Central memory CD8-positive, alpha-beta T cell (primary cell): Measurements from ENCODE around the gene SEC14L1.

Source experiments
- ATAC-seq: fragments of 150-1000 bp; cut with Tn5 transposase; replicated peaks from 2 replicates; pipeline ENCODE4 v1.10.0; 2022; ENCODE audit warnings: mild to moderate bottlenecking, moderate FRiP score, moderate number of reproducible peaks; ENCODE audit not compliant: poor library complexity, severe bottlenecking; ENCODE audit errors: extremely low read depth
- DNase-seq, 2 donors: peaks; one replicate each; pipeline ENCODE4 v3.0.0; 2021; ENCODE audit warnings: low spot score in 2 of 2
- H3K27ac Mint-ChIP-seq: one replicate; pipeline ENCODE4 v1.8.0; 2022; ENCODE audit warnings: low read depth, mild to moderate bottlenecking, moderate library complexity, mixed read lengths
- H3K27me3 Mint-ChIP-seq: one replicate; pipeline ENCODE4 v1.8.0; 2022; ENCODE audit warnings: mixed read lengths
- H3K36me3 Mint-ChIP-seq: one replicate; pipeline ENCODE4 v1.8.0; 2022; ENCODE audit warnings: mild to moderate bottlenecking, moderate library complexity, mixed read lengths; ENCODE audit not compliant: insufficient read depth
- H3K4me1 Mint-ChIP-seq: one replicate; pipeline ENCODE4 v1.8.0; 2022; ENCODE audit warnings: mixed read lengths
- H3K4me3 Mint-ChIP-seq: one replicate; pipeline ENCODE4 v1.8.0; 2022; ENCODE audit warnings: mild to moderate bottlenecking, moderate library complexity, mixed read lengths
- H3K9me3 Mint-ChIP-seq: one replicate; pipeline ENCODE4 v1.8.0; 2022; ENCODE audit warnings: mixed read lengths

The SEC14L1 gene

GRCh38 chr17:77211681-77212080 is 70.9 kb downstream of the SEC14L1 start:
- no peaks in the 10 kb centered on the region for H3K9me3 Mint-ChIP-seq
- ATAC-seq (no peak), DNase-seq (no peak)
- no peaks in the 10 kb centered on the region for H3K4me1 Mint-ChIP-seq
- H3K4me3 Mint-ChIP-seq: no peak overlapping the region
- H3K36me3 Mint-ChIP-seq: peaks cover 52% of the 10 kb centered on the region
- H3K27me3 Mint-ChIP-seq: no peaks in the 10 kb centered on the region
- no peak overlapping the region for H3K27ac Mint-ChIP-seq

GRCh38 chr17:77212081-77212832 is 71.5 kb downstream of the SEC14L1 start:
- Mint-ChIP-seq H3K36me3 (peaks cover 47% of the 10 kb centered on the region), H3K4me3 (no peak overlapping the region), H3K27ac (no peak overlapping the region), H3K4me1 (no peaks in the 10 kb centered on the region), H3K9me3 (no peaks in the 10 kb centered on the region), H3K27me3 (no peaks in the 10 kb centered on the region)
- ATAC-seq: no peak
- no peak for DNase-seq

- H3K4me1 Mint-ChIP-seq: no peaks in the 10 kb centered on the region
- no peak overlapping the region for H3K27ac Mint-ChIP-seq
- DNase-seq (no peak), ATAC-seq (no peak)
- H3K27me3 Mint-ChIP-seq: no peaks in the 10 kb centered on the region
- H3K4me3 Mint-ChIP-seq: no peak overlapping the region
- no peaks in the 10 kb centered on the region for H3K9me3 Mint-ChIP-seq
- H3K36me3 Mint-ChIP-seq: peaks cover 47% of the 10 kb centered on the region
Observed at GRCh38 chr17:77212833-77213777, 72.3 kb downstream of the SEC14L1 start.

GRCh38 chr17:77213778-77214132 is 73.0 kb downstream of the SEC14L1 start:
- ATAC-seq (no peak), DNase-seq (no peak)
- H3K4me3 Mint-ChIP-seq: no peak overlapping the region
- no peaks in the 10 kb centered on the region for H3K4me1 Mint-ChIP-seq
- H3K27me3 Mint-ChIP-seq: no peaks in the 10 kb centered on the region
- H3K36me3 Mint-ChIP-seq: peaks cover 43% of the 10 kb centered on the region
- H3K9me3 Mint-ChIP-seq: no peaks in the 10 kb centered on the region
- no peak overlapping the region for H3K27ac Mint-ChIP-seq

- DNase-seq (no peak), ATAC-seq (no peak)
- Mint-ChIP-seq H3K4me3 (no peak overlapping the region), H3K27me3 (no peaks in the 10 kb centered on the region), H3K4me1 (no peaks in the 10 kb centered on the region), H3K36me3 (peaks cover 43% of the 10 kb centered on the region), H3K9me3 (no peaks in the 10 kb centered on the region), H3K27ac (no peak overlapping the region)
Observed at GRCh38 chr17:77214328-77214727, 73.6 kb downstream of the SEC14L1 start.

GRCh38 chr17:77214743-77215142 is 74.0 kb downstream of the SEC14L1 start:
- Mint-ChIP-seq H3K36me3 (peaks cover 40% of the 10 kb centered on the region), H3K4me1 (no peaks in the 10 kb centered on the region), H3K27me3 (no peaks in the 10 kb centered on the region), H3K27ac (no peak overlapping the region), H3K9me3 (no peaks in the 10 kb centered on the region), H3K4me3 (no peak overlapping the region)
- no peak for ATAC-seq
- no peak for DNase-seq

GRCh38 chr17:77215281-77215680 is 74.5 kb downstream of the SEC14L1 start:
- H3K4me3 Mint-ChIP-seq: no peak overlapping the region
- DNase-seq (no peak), ATAC-seq (no peak)
- no peaks in the 10 kb centered on the region for H3K27me3 Mint-ChIP-seq
- peaks cover 37% of the 10 kb centered on the region for H3K36me3 Mint-ChIP-seq
- no peak overlapping the region for H3K27ac Mint-ChIP-seq
- no peaks in the 10 kb centered on the region for H3K9me3 Mint-ChIP-seq
- no peaks in the 10 kb centered on the region for H3K4me1 Mint-ChIP-seq

GRCh38 chr17:77216486-77216885 is 75.7 kb downstream of the SEC14L1 start:
- no peak for ATAC-seq
- Mint-ChIP-seq H3K9me3 (no peaks in the 10 kb centered on the region), H3K27ac (no peak overlapping the region), H3K27me3 (no peaks in the 10 kb centered on the region), H3K4me1 (no peaks in the 10 kb centered on the region), H3K36me3 (peaks cover 26% of the 10 kb centered on the region), H3K4me3 (no peak overlapping the region)
- no peak for DNase-seq

GRCh38 chr17:77217123-77217522 is 76.4 kb downstream of the SEC14L1 start:
- no peak for DNase-seq
- H3K27ac Mint-ChIP-seq: no peak overlapping the region
- no peaks in the 10 kb centered on the region for H3K27me3 Mint-ChIP-seq
- H3K9me3 Mint-ChIP-seq: no peaks in the 10 kb centered on the region
- H3K4me3 Mint-ChIP-seq: no peak overlapping the region
- peaks cover 20% of the 10 kb centered on the region for H3K36me3 Mint-ChIP-seq
- H3K4me1 Mint-ChIP-seq: no peaks in the 10 kb centered on the region
- ATAC-seq: no peak

GRCh38 chr17:77217566-77217965 is 76.8 kb downstream of the SEC14L1 start:
- no peak overlapping the region for H3K27ac Mint-ChIP-seq
- peaks cover 16% of the 10 kb centered on the region for H3K36me3 Mint-ChIP-seq

GRCh38 chr17:77218902-77219301 is 78.1 kb downstream of the SEC14L1 start:
- Mint-ChIP-seq H3K9me3 (no peaks in the 10 kb centered on the region), H3K27ac (peak overlapping the region; percentile 22), H3K27me3 (no peaks in the 10 kb centered on the region), H3K36me3 (peaks cover 12% of the 10 kb centered on the region), H3K4me3 (no peak overlapping the region), H3K4me1 (no peaks in the 10 kb centered on the region)
- ATAC-seq: no peak
- no peak for DNase-seq

More at GRCh38 chr17:77217566-77217965, 76.8 kb downstream of the SEC14L1 start:
- DNase-seq (no peak), ATAC-seq (no peak)
- H3K27me3 Mint-ChIP-seq: no peaks in the 10 kb centered on the region
- H3K4me3 Mint-ChIP-seq: no peak overlapping the region
- no peaks in the 10 kb centered on the region for H3K9me3 Mint-ChIP-seq
- H3K4me1 Mint-ChIP-seq: no peaks in the 10 kb centered on the region

- H3K9me3 Mint-ChIP-seq: no peaks in the 10 kb centered on the region
- H3K36me3 Mint-ChIP-seq: peaks cover 6% of the 10 kb centered on the region
- H3K4me1 Mint-ChIP-seq: no peaks in the 10 kb centered on the region
- no peak overlapping the region for H3K4me3 Mint-ChIP-seq
- ATAC-seq (no peak), DNase-seq (no peak)
- no peak overlapping the region for H3K27ac Mint-ChIP-seq
- H3K27me3 Mint-ChIP-seq: no peaks in the 10 kb centered on the region
Observed at GRCh38 chr17:77222356-77222755, 81.6 kb downstream of the SEC14L1 start.
